Panc1 (cell line): ENCODE measurements around the gene SAMM50. TPM values are rescaled to one million over a fixed set of nuclear protein-coding genes. Genes with fewer than 3 reads are reported as not detected.

Experiments used
- ATAC-seq: fragments of 200-7000 bp; cut with Tn5 transposase; 2 replicates; pipeline ENCODE4 v1.9.1; 2020; ENCODE audit warnings: mild to moderate bottlenecking, moderate library complexity
- BruUV-seq: library from RNA; stranded (reverse); fragments of 400-500 nt; replicated peaks from 2 replicates; lab custom pipeline; 2021; lab: Mats Ljungman, UMichigan
- CTCF ChIA-PET: fragments of 300-600 bp; sonication (Branson Sonifier 250); formaldehyde crosslinking; loops from one replicate; lab custom pipeline; 2022; ENCODE audit warnings: antibody characterized with exemption; lab: Charles Lee
- POLR2A ChIA-PET: fragments of 300-600 bp; sonication (Branson Sonifier 250); formaldehyde crosslinking; loops from one replicate; lab custom pipeline; 2022; ENCODE audit warnings: antibody characterized with exemption; lab: Charles Lee
- DNase-seq: peaks from one replicate; pipeline ENCODE4 v3.0.0-alpha.2; 2010; ENCODE audit warnings: low read depth, low spot score
- H3K27ac ChIP-seq: 2 replicates; pipeline ENCODE4 v1.5.1; 2011; ENCODE audit warnings: mild to moderate bottlenecking, low read length, inconsistent platforms
- H3K27me3 ChIP-seq: fragments of 200-500 bp; sonication (Bioruptor generic); 2 replicates; pipeline ENCODE4 v1.6.0; 2014; ENCODE audit warnings: low read length, inconsistent platforms; ENCODE audit not compliant: control insufficient read depth, insufficient read depth
- H3K36me3 ChIP-seq: fragments of 200-500 bp; sonication (Bioruptor generic); 2 replicates; pipeline ENCODE4 v1.5.1; 2014; ENCODE audit warnings: inconsistent platforms, mild to moderate bottlenecking, low read length, moderate library complexity; ENCODE audit not compliant: control insufficient read depth, insufficient read depth
- H3K4me1 ChIP-seq: 2 replicates; pipeline ENCODE4 v1.5.1; 2011; ENCODE audit warnings: inconsistent platforms, mild to moderate bottlenecking, low read length, moderate library complexity; ENCODE audit not compliant: control insufficient read depth, insufficient read depth
- H3K4me3 ChIP-seq, 2 experiments: 2 replicates each; pipeline ENCODE4 v1.5.1; 2011 to 2012; ENCODE audit warnings: low read depth in 2 of 2, low read length in 2 of 2, mild to moderate bottlenecking in 2 of 2, inconsistent platforms in 1 of 2, moderate library complexity in 1 of 2
- H3K9me3 ChIP-seq: fragments of 200-500 bp; sonication (Bioruptor generic); 2 replicates; pipeline ENCODE4 v1.5.1; 2014; ENCODE audit warnings: low read depth, mild to moderate bottlenecking, inconsistent platforms, low read length, moderate library complexity; ENCODE audit not compliant: control insufficient read depth, insufficient read depth
- CTCF ChIP-seq: fragments of 450-650 bp; IDR thresholded peaks from 2 replicates; pipeline ENCODE4 v1.5.1; 2017; ENCODE audit warnings: mild to moderate bottlenecking
- POLR2AphosphoS5 ChIP-seq: IDR thresholded peaks from 2 replicates; pipeline ENCODE4 v1.6.1; 2012; ENCODE audit warnings: mild to moderate bottlenecking, low read depth, low read length, moderate library complexity
- REST ChIP-seq, 2 experiments: IDR thresholded peaks; 2 replicates each; pipeline ENCODE4 v1.6.1; 2011 to 2012; ENCODE audit warnings: low read depth in 2 of 2, control low read depth in 1 of 2, low read length in 1 of 2, mild to moderate bottlenecking in 1 of 2, moderate library complexity in 1 of 2; ENCODE audit not compliant: insufficient read depth in 1 of 2
- SIN3A ChIP-seq: IDR thresholded peaks from 2 replicates; pipeline ENCODE4 v1.6.1; 2012; ENCODE audit warnings: low read depth, mild to moderate bottlenecking, low read length, moderate library complexity, borderline replicate concordance; ENCODE audit not compliant: insufficient read depth
- TCF7L2 ChIP-seq: IDR thresholded peaks from 2 replicates; pipeline ENCODE4 v1.6.1; 2011; ENCODE audit warnings: mild to moderate bottlenecking, low read depth, low read length, inconsistent platforms
- in situ Hi-C: cut with HindIII; loops from 2 replicates; pipeline ENCODE4 v1.10.0; 2016; ENCODE audit warnings: low sequenced_read_pairs, low pct_unique_long_range_greater_than_20kb
- intact Hi-C: fragments of 100-400 bp; cut with micrococcal nuclease; formaldehyde crosslinking; loops from one replicate; pipeline ENCODE4 v1.10.0; 2022; ENCODE audit not compliant: unreplicated experiment
- total RNA-seq: library from RNA; stranded (reverse); gene quantifications from one replicate; pipeline ENCODE4 v1.2.1, GENCODE V29; 2021; ENCODE audit not compliant: unreplicated experiment

Gene SAMM50
- total RNA-seq, 1 experiment from 2014 or later: 40.5 TPM

GRCh38 chr22:43923631-43924464 is 31.4 kb upstream of the SAMM50 start, which contains the start of gene PNPLA3:
TSS of gene PNPLA3 (plus strand) at chr22:43923805. CDS start at chr22:43923912, 107 bp downstream.
- ATAC-seq (peak; percentile 89), DNase-seq (no peak)
- TF ChIP-seq POLR2AphosphoS5: no peak
- no peak for TF ChIP-seq SIN3A
- no peak; the same call in 1 of the 2 replicates for TF ChIP-seq CTCF
- TF ChIP-seq REST (IDR thresholded peaks at IDR 0.05; ENCODE audit: insufficient read depth in 1 of 2, low read depth in 2 of 2, low read length in 1 of 2): no peak
- TF ChIP-seq TCF7L2: no peak
- intact Hi-C loops: no loop called here
- Histone ChIP-seq H3K36me3 (no peaks in the 10 kb centered on the region; the same call in 1 of the 2 replicates), H3K9me3 (no peaks in the 10 kb centered on the region), H3K27ac (peak within 1 kb of the TSS; percentile 75), H3K4me1 (peaks cover 17% of the 10 kb centered on the region), H3K27me3 (no peaks in the 10 kb centered on the region), H3K4me3 (peak within 1 kb of the TSS; percentile 57)
- POLR2A ChIA-PET: no interaction called here
- CTCF ChIA-PET: interaction anchor here (1.0 kb wide), 1 partner anchor 22 kb away, joined by 5 read pairs; no protein-coding TSS in a partner anchor
- in situ Hi-C loops: no loop called here
- BruUV-seq: no TSS peak

- no TSS peak for BruUV-seq
- DNase-seq: no peak
- ATAC-seq: no peak
- peak overlapping the region; percentile 57 for H3K4me3 ChIP-seq
- intact Hi-C loops: no loop called here
- TF ChIP-seq POLR2AphosphoS5: no peak
- TF ChIP-seq SIN3A: no peak
- TF ChIP-seq REST (IDR thresholded peaks at IDR 0.05; ENCODE audit: insufficient read depth in 1 of 2, low read depth in 2 of 2, low read length in 1 of 2): no peak
- TF ChIP-seq CTCF: no peak
- no peak for TF ChIP-seq TCF7L2
- in situ Hi-C loops: no loop called here
- H3K27ac ChIP-seq: no peak overlapping the region
- ChIA-PET CTCF (interaction anchor here (0.7 kb wide), 1 partner anchor 258 kb away, joined by 4 read pairs; no protein-coding TSS in a partner anchor), POLR2A (no interaction called here)
- peaks cover 17% of the 10 kb centered on the region for H3K4me1 ChIP-seq
- H3K9me3 ChIP-seq: no peaks in the 10 kb centered on the region
- H3K36me3 ChIP-seq: no peaks in the 10 kb centered on the region; the same call in 1 of the 2 replicates
- no peaks in the 10 kb centered on the region for H3K27me3 ChIP-seq
Measured at GRCh38 chr22:43924877-43925276, 30.4 kb upstream of the SAMM50 start.
